GM13976 (cell line): Measurements from ENCODE around the gene PFKM.
"Not testable (repeated sequence)": the region's sequence is repeated elsewhere in the genome, so short reads cannot be mapped to it uniquely, and the experiment has no call there.

Experiments
- DNase-seq: peaks from one replicate; pipeline ENCODE4 v3.0.0; 2012; ENCODE audit warnings: low spot score
- CTCF ChIP-seq: IDR thresholded peaks from 2 replicates; pipeline ENCODE4 v1.5.1; 2012; ENCODE audit warnings: borderline replicate concordance, mild to moderate bottlenecking; ENCODE audit not compliant: insufficient read depth; ENCODE audit errors: extremely low read depth, missing control alignments, control extremely low read depth
- in situ Hi-C: fragments of 300-500 bp; cut with MboI; formaldehyde crosslinking; loops from one replicate; pipeline ENCODE4 v1.12.0; 2022; ENCODE audit warnings: low sequenced_read_pairs, mixed read lengths, inconsistent platforms; ENCODE audit not compliant: unreplicated experiment

Gene PFKM

GRCh38 chr12:48121522-48121921 is 2.4 kb downstream of the PFKM start:
- TF ChIP-seq CTCF = no peak
- in situ Hi-C loops = no loop called here
- DNase-seq = no peak

GRCh38 chr12:48122065-48122834 is 3.1 kb downstream of the PFKM start:
- in situ Hi-C loops = no loop called here
- no peak for TF ChIP-seq CTCF
- no peak for DNase-seq

GRCh38 chr12:48123169-48123568 is 4.0 kb downstream of the PFKM start:
- no peak for TF ChIP-seq CTCF
- DNase-seq = no peak
- in situ Hi-C loops = no loop called here

GRCh38 chr12:48125542-48125941 is 6.4 kb downstream of the PFKM start:
- in situ Hi-C loops = not testable (repeated sequence)

GRCh38 chr12:48125985-48126384 is 6.8 kb downstream of the PFKM start:
- TF ChIP-seq CTCF = no peak
- DNase-seq = no peak
- in situ Hi-C loops = no loop called here

More at GRCh38 chr12:48125542-48125941, 6.4 kb downstream of the PFKM start:
- DNase-seq = not testable (repeated sequence)

- no peak for TF ChIP-seq CTCF
- in situ Hi-C loops = no loop called here
- DNase-seq = no peak
Observed at GRCh38 chr12:48126953-48127630, 7.9 kb downstream of the PFKM start.

GRCh38 chr12:48128800-48129199 is 9.6 kb downstream of the PFKM start:
- in situ Hi-C loops = no loop called here
- DNase-seq = no peak
- no peak for TF ChIP-seq CTCF
